Stimulated activated CD4-positive, alpha-beta T cell treated with anti-CD3 and anti-CD28 coated beads, Interleukin-2, amount 100 ng/mL, for 4 hours (primary cell): ENCODE measurements around the gene TOP2A.
"Not testable (repeated sequence)": the region's sequence is repeated elsewhere in the genome, so short reads cannot be mapped to it uniquely, and the experiment has no call there.

ENCODE experiments used
- DNase-seq: peaks from one replicate; pipeline ENCODE4 v3.0.0-alpha.2; 2020; ENCODE audit warnings: low read depth

TOP2A gene

DNA sequence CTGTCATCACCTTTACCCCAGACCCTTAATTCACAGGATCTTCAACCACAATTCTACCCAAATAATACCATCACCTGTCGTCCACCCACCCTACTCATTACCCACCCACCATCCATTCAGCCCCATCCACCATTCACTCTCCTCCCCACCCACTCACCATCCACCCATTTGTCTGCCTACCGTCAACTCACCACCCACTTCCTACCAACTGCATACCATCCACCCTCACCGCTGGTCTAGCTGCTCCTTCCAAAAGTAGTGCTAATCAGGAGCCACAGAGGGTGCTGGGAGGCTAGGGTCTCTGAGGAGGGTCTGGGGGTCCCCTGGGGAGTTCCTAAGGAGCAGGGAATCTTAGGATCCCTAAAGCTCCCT lies 13.5 kb upstream of the TOP2A start:
- DNase-seq, result no peak

DNA sequence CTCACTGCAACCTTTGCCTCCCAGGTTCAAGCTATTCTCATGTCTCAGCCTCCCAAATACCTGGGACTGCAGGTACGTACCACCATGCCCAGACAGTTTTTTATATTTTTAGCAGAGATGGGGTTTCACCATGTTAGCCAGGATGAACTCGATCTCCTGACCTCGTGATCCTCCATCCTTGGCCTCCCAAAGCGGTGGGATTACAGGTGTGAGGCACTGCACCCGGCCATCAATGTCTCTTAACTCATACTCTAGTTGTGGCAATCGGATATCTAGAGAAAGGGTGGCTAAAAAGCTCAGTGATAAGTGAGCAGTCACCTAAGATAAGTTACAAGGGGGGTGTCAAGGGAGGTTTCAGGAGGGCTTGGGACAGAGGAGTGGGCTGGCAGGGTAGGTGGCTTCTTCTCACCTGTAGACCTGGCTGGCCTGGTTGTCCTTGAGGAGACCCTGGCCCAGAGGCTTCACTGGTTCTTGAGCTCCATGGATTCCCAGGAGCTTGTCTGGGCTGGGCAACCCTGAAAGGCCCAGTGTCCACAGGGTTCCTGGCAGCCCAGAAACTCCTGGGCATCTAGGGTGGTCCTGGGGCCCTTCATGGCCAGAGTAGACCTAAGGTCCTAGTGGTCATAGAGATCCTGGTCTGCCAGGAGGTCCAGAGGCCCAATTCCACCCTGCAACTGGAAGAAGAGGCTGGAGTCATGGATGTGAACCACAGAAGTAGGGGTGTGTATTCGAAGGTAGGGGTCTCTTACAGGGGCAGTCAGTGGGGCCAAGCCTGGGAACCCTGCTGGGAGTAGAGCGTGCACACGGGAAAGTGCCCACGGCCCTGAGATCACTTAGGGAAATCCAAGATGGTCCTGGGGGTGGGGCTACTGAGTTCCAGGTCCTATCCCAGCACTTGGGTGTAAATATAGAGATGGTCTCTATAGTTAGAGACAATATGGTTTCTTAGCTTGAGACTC lies 12.9 kb upstream of the TOP2A start:
- no peak for DNase-seq

DNA sequence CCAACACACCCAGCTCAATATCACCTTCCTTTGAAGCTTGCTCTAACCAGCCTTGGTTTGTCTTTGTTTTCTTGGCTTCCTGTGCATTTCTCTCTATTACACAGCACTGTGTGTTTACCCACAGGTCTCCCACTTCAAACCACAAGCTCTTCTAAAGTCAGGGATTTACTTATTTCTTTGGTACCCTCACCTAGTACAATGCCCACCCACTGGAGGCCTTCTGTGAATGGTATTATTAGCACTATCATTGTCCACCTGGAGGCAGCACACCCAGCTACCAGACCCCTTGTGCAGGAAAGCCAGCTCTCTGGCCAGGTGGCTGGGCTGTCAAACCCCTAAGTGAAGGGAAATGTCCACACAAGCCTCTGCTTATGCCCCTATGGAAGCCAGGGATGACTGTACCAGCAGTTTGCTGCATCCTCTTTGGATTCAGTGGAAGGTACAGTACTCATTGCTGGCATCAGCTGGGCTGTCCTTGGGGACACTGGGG lies 9.4 kb upstream of the TOP2A start:
- DNase-seq, result no peak

DNA sequence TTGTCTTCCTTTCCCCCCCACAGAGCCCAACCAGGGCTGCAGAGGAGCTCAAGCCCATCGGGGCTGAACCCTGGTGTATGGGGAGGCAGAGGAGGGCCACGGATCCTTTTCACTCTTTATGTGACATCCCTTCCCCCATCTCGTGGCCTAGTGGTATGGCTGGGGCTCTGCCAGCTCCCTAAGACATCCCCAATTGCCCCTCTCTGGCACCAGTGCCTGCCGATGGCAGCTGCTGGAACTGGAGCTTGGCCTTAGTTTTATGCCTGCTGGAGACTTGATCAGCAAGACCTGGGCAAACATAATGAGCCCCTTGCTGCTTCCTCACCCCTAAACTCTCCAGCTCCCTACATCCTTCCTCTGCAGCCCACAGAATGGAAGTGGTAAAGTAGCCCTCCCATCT lies 8.0 kb upstream of the TOP2A start:
- no peak for DNase-seq

GRCh38 chr17:40422990-40423633 lies 5.4 kb upstream of the TOP2A start:
- DNase-seq, result no peak

GRCh38 chr17:40419559-40420331 lies 2.0 kb upstream of the TOP2A start:
- DNase-seq, result no peak

DNA sequence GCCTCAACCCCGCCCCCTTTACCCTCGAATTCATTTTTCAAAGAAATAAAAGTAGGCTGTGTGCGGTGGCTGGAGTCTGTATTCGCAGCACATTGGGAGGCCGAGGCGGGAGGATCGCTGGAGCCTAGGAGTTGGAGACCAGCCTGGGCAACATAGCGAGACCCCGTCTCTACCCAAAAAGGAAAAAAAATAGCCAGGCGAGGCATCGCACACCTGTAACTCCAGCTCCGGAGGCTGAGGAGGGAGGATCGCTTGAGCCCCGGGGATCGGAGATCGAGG lies 671 bp upstream of the TOP2A start:
- DNase-seq, result no peak

GRCh38 chr17:40417258-40417608 lies 463 bp downstream of the TOP2A start:
- no peak for DNase-seq

DNA sequence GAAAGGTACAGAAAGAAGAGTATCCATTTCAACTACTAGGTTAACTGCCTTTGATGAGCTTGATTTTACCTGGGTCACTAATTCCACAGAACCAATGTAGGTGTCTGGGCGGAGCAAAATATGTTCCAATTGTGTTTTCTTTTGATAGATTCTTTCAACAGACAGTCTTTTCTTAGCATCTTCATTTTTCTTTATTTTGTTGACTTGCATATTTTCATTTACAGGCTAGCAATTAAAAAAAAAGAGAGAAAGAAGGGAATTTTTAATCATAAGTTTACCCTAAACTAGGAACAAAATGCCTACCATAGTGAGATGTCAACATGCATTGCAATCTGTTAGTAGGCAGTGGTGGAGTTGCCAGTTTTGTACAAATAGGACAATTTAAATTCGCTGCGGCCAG lies 1.0 kb downstream of the TOP2A start:
- DNase-seq, result no peak

GRCh38 chr17:40415390-40415789 lies 2.3 kb downstream of the TOP2A start:
- no peak for DNase-seq

DNA sequence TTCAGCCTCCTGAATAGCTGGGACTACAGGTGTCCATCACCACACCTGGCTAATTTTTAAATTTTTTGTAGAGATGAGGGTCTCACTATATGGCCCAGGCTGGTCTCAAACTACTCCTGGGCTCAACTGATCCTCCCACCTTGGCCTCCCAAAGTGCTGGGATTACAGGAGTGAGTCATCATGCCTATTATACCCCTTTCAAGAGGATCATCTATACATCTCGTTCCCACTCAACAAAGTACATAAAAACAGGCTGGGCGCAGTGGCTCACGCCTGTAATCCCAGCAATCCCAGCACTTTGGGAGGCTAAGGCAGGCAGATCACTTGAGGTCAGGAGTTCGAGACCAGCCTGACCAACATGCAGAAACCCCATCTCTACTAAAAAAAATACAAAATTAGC lies 3.4 kb downstream of the TOP2A start:
- not testable (repeated sequence) for DNase-seq

GRCh38 chr17:40412880-40413279 lies 4.8 kb downstream of the TOP2A start:
- DNase-seq, result no peak

- DNase-seq, result no peak
Observed at GRCh38 chr17:40411821-40412220, 5.9 kb downstream of the TOP2A start.

DNA sequence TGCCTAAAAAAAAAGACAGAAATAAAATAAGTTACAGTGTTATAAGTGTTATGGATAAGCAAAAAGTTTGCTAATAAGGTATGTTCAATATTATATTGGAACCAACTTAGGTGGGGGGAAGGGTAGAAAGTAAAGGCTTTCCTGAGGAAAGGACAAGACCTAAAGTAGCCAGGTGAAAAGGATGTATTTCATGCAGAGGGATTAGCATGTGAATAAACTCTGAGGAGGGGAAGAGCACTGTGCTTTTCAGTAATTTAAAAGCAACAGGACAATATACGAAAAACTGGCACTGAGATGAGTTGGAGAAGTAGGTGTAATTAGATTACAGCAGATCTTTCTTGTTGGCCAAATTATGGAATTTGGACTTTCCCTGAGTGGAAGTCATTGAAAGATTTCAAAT lies 7.6 kb downstream of the TOP2A start:
- DNase-seq, result no peak

DNA sequence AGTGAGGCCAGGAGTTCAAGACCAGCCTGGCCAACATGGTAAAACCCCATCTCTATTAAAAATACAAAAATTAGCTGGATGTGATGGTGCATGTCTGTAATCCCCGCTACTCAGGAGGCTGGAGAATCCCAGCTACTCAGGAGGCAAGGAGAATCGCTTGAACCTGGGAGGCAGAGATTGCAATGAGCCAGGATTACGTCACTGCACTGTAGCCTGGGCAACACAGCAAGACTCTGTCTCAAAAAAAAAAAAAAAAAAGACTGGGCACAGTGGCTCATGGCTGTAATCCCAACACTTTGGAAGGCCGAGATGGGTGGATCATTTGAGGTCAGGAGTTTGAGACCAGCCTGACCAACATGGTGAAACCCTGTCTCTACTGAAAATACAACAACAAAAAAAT lies 8.2 kb downstream of the TOP2A start:
- DNase-seq, result not testable (repeated sequence)

DNA sequence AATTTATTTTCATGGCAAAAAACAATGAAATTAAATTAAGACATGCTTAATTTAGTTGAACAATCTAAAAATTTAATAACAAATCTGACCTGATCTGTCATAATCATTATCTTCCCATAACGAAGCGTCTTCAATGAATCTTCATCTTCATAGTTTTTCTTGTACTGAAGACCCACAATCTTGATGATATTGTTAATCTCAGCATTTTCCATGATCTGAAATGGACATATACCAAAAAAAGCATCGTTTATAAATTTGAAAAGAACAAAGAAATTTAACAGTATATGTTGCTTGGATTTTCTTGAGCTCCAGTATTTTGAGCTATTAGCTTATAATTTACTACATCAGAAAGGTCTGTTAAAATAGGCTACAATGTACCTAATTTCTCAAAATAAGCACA lies 10.2 kb downstream of the TOP2A start:
- no peak for DNase-seq

- DNase-seq, result no peak
Observed at GRCh38 chr17:40404003-40404402, 13.7 kb downstream of the TOP2A start.

DNA sequence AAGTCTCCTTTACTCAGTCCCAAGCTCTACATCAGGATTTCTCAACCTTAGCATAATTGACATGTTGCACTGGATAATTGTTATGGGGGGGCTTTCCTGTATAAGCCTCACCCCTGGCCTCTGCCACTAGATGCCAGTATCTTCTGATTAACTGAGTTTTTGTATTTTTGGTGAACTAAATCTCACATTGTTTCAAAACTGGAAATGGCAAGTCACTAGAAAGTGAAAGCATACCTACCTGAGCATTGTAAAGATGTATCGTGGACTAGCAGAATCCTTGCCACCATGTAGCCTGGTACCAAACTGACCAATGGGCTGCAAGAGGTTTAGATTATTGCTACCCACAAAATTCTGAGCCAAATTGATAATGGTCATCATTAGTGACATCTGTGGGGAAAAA lies 15.0 kb downstream of the TOP2A start:
- no peak for DNase-seq

DNA sequence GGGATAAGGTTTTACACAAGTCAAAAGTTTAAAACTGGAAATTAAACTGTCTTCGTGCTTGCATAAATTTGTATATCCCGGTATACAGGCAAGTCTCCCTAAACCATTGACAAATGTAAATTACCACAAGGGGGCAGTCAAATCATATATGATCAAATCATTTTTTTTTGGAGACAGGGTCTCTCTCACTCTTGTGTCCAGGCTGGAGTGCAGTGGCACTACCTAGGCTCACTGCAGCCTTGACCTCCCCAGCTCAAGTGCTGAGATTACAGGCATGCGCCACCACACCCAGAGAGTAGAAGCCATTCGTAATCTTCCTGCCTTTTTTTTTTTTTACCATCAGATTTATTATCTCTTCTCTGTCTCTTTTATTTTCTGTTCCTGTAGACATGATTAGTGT lies 18.5 kb downstream of the TOP2A start:
- no peak for DNase-seq

GRCh38 chr17:40386555-40386954 lies 31.1 kb downstream of the TOP2A start:
- not testable (repeated sequence) for DNase-seq

- DNase-seq, result no peak
Observed at GRCh38 chr17:40382251-40382650, 35.4 kb downstream of the TOP2A start.

- DNase-seq, result no peak
Observed at GRCh38 chr17:40378966-40379365, 38.7 kb downstream of the TOP2A start.

- no peak for DNase-seq
Observed at GRCh38 chr17:40377832-40378231, 39.9 kb downstream of the TOP2A start.
